K562 (cell line): ENCODE measurements around the gene TSC1. TPM values are rescaled to one million over a fixed set of nuclear protein-coding genes. Genes with fewer than 3 reads are reported as not detected.
"Not testable (repeated sequence)": the region's sequence is repeated elsewhere in the genome, so short reads cannot be mapped to it uniquely, and the experiment has no call there.

Source experiments
- ATAC-seq: fragments of 200-7000 bp; cut with Tn5 transposase; 3 replicates; pipeline ENCODE4 v1.9.1; 2020; ENCODE audit warnings: moderate library complexity
- BruUV-seq: library from RNA; stranded (reverse); fragments of 400-500 nt; replicated peaks from 2 replicates; lab custom pipeline; 2021; lab: Mats Ljungman, UMichigan
- CTCF ChIA-PET: fragments of 300-600 bp; formaldehyde crosslinking; extraction: SDS; loops from one replicate; lab custom pipeline; 2021; ENCODE audit warnings: low intra/inter-chr PET ratio; lab: Yijun Ruan, JAX
- POLR2A ChIA-PET: fragments of 300-600, 350-650 bp; sonication (Branson Sonifier 250); formaldehyde crosslinking; extraction: SDS; loops from one replicate; lab custom pipeline; 2021; ENCODE audit warnings: antibody characterized with exemption, inconsistent platforms; lab: Yijun Ruan, JAX
- DNase-seq, 4 experiments: peaks; one replicate each; pipeline versions ENCODE4 v3.0.0 to v3.0.0-alpha.2; 2011 to 2018; ENCODE audit warnings: low spot score in 3 of 4, mixed read lengths in 3 of 4; ENCODE audit errors: extremely low read depth in 1 of 4
- FAIRE-seq: peaks from 2 replicates; lab custom pipeline; 2011; peaks lifted over from hg19 to GRCh38; lab: Jason Lieb, UNC
- H2AFZ ChIP-seq: 2 replicates; pipeline ENCODE4 v1.6.0; 2011; ENCODE audit warnings: low read depth, low read length, control low read depth, inconsistent platforms
- H3K27ac ChIP-seq: fragments of 200-600 bp; 3 replicates; pipeline ENCODE4 v1.8.0; 2011; ENCODE audit warnings: low read depth, mild to moderate bottlenecking, control low read depth, inconsistent platforms, low read length, moderate library complexity, mixed read lengths; ENCODE audit errors: extremely low read depth
- H3K27me3 ChIP-seq, 2 experiments: fragments of 300-600 bp in 1 of 2; 2 replicates in 1 of 2; 3 replicates in 1 of 2; pipeline versions ENCODE4 v1.6.0 to v1.8.0; 2011; ENCODE audit warnings: inconsistent platforms in 2 of 2, low read length in 2 of 2, mild to moderate bottlenecking in 1 of 2, mixed read lengths in 1 of 2, moderate library complexity in 1 of 2; ENCODE audit not compliant: control insufficient read depth in 2 of 2, insufficient read depth in 2 of 2
- H3K36me3 ChIP-seq: fragments of 300-600 bp; 3 replicates; pipeline ENCODE4 v1.8.0; 2011; ENCODE audit warnings: mild to moderate bottlenecking, low read length, inconsistent platforms; ENCODE audit not compliant: control insufficient read depth, insufficient read depth
- H3K4me1 ChIP-seq, 2 experiments: fragments of 200-600 bp in 1 of 2; replicated peaks in 1 of 2; 2 replicates in 1 of 2; 3 replicates in 1 of 2; pipeline versions ENCODE4 v1.5.1 to v1.8.0; 2011; ENCODE audit warnings: inconsistent platforms in 2 of 2, low read length in 2 of 2, mild to moderate bottlenecking in 1 of 2, mixed read lengths in 1 of 2, moderate library complexity in 1 of 2; ENCODE audit not compliant: control insufficient read depth in 2 of 2, insufficient read depth in 2 of 2
- H3K4me2 ChIP-seq: 2 replicates; pipeline ENCODE4 v1.6.1; 2011; ENCODE audit warnings: low read length, control low read depth, inconsistent platforms, mixed read lengths; ENCODE audit not compliant: insufficient read depth
- H3K4me3 ChIP-seq: fragments of 200-600 bp; sonication (generic), shearing (Covaris generic); 2 replicates; pipeline ENCODE4 v1.5.1; 2016; ENCODE audit warnings: control low read depth, inconsistent platforms
- H3K79me2 ChIP-seq: fragments of 200-600 bp; 3 replicates; pipeline ENCODE4 v1.8.0; 2011; ENCODE audit warnings: low read length, inconsistent platforms; ENCODE audit not compliant: control insufficient read depth, insufficient read depth
- H3K9ac ChIP-seq, 2 experiments: 2 replicates each; pipeline versions ENCODE4 v1.6.0 to v1.6.1; 2011; ENCODE audit warnings: low read depth in 2 of 2, low read length in 2 of 2, control low read depth in 1 of 2, inconsistent platforms in 1 of 2, mild to moderate bottlenecking in 1 of 2, mixed read lengths in 1 of 2; ENCODE audit not compliant: insufficient read depth in 1 of 2
- H3K9me1 ChIP-seq: one replicate; pipeline ENCODE4 v1.6.0; 2011; ENCODE audit warnings: inconsistent platforms, mild to moderate bottlenecking, low read length, moderate library complexity; ENCODE audit not compliant: control insufficient read depth, insufficient read depth
- H3K9me3 ChIP-seq: replicated peaks from 2 replicates; pipeline ENCODE4 v1.5.1; 2011; ENCODE audit warnings: low read depth, low read length, inconsistent platforms; ENCODE audit not compliant: control insufficient read depth, insufficient read depth
- H4K20me1 ChIP-seq: replicated peaks from 2 replicates; pipeline ENCODE4 v1.6.1; 2011; ENCODE audit warnings: low read length, inconsistent platforms, mixed read lengths; ENCODE audit not compliant: control insufficient read depth, insufficient read depth
- BRD4 ChIP-seq: fragments of 200-600 bp; sonication (generic); IDR thresholded peaks from 2 replicates; pipeline ENCODE4 v1.6.1; 2017; ENCODE audit warnings: inconsistent platforms
- CAMTA2 ChIP-seq: fragments of 250-450 bp; sonication (Bioruptor Pico); conservative IDR thresholded peaks from 2 replicates; pipeline ENCODE4 v1.5.1; 2022
- CHD2 ChIP-seq: IDR thresholded peaks from 2 replicates; pipeline ENCODE4 v1.6.1; 2011; ENCODE audit warnings: low read depth, low read length
- ERF ChIP-seq: fragments of 450-650 bp; formaldehyde crosslinking; IDR thresholded peaks from 2 replicates; pipeline ENCODE4 v1.4.0; 2020; ENCODE audit warnings: mild to moderate bottlenecking, mixed read lengths
- PTBP1 ChIP-seq: fragments of 200-400 bp; formaldehyde crosslinking; IDR thresholded peaks from 2 replicates; pipeline ENCODE4 v1.6.1; 2017; ENCODE audit warnings: low read depth, low read length
- WHSC1 ChIP-seq: IDR thresholded peaks from one replicate; pipeline ENCODE4 v1.6.1; 2012; ENCODE audit warnings: low read length, control low read depth, inconsistent platforms
- ZBTB12 ChIP-seq: fragments of 250-450 bp; sonication (Bioruptor Pico); IDR thresholded peaks from 2 replicates; pipeline ENCODE4 v1.4.0; 2020
- ZNF707 ChIP-seq: fragments of 250-450 bp; sonication (Bioruptor Pico); conservative IDR thresholded peaks from 2 replicates; pipeline ENCODE4 v1.8.0; 2022; ENCODE audit warnings: inconsistent platforms, mild to moderate bottlenecking, moderate library complexity
- WGBS: fragments of 100-300 bp; shearing (Covaris generic); methylation state at CpG from one replicate; pipeline ENCODE4 v1.1.6; 2016; ENCODE audit warnings: low coverage, mixed read lengths; ENCODE audit not compliant: insufficient coverage; ENCODE audit errors: missing lambda C conversion rate; 5-methylcytosine and 5-hydroxymethylcytosine counted together
- in situ Hi-C: fragments of 300-500 bp; cut with MboI; formaldehyde crosslinking; loops from 4 replicates; pipeline ENCODE4 v1.15.0; 2018; ENCODE audit warnings: inconsistent platforms, mixed read lengths
- intact Hi-C: fragments of 100-400 bp; cut with micrococcal nuclease; formaldehyde crosslinking; loops from 2 replicates; pipeline ENCODE4 v1.14.2; 2022
- polyA plus RNA-seq, 8 experiments: library from polyadenylated mRNA; depleted of rRNA in 4 of 8; stranded (reverse) in 5 of 8; unstranded in 3 of 8; fragments of >200 nt; fragmentation: Nextera tagmentation in 2 of 8; fragmentation: Illumina TruSeq in 1 of 8; extraction: Ambion mirVana in 2 of 8; extraction: Trizol in 1 of 8; gene quantifications; 2 replicates each; pipeline versions ENCODE4 v1.2.1 to v1.2.3, GENCODE V29; 2011 to 2014; ENCODE audit warnings: inconsistent platforms in 1 of 8, missing spikeins in 1 of 8
- total RNA-seq, 7 experiments: library from RNA; depleted of rRNA in 6 of 7; stranded (reverse); fragments of >200 nt in 6 of 7; fragmentation: Illumina TruSeq in 2 of 7; extraction: Trizol in 2 of 7; gene quantifications; 2 replicates each; pipeline versions ENCODE4 v1.2.1 to v1.2.3, GENCODE V29; 2011 to 2021; ENCODE audit warnings: low replicate concordance in 1 of 7
- TF ChIP-seq, protein P1 (sequence below): IDR thresholded peaks from 2 replicates; pipeline ENCODE4 v1.6.1; 2011; ENCODE audit warnings: borderline replicate concordance, low read depth, mild to moderate bottlenecking, moderate library complexity, low read length; ENCODE audit not compliant: insufficient read depth, poor library complexity, severe bottlenecking

The TSC1 gene
- total and polyA plus RNA-seq, 9 of the 15 experiments (the other 6 are each of a cell fraction or from before 2014, with no cell fraction given), result 6.9 to 37.6 (median 18.6) TPM

DNA sequence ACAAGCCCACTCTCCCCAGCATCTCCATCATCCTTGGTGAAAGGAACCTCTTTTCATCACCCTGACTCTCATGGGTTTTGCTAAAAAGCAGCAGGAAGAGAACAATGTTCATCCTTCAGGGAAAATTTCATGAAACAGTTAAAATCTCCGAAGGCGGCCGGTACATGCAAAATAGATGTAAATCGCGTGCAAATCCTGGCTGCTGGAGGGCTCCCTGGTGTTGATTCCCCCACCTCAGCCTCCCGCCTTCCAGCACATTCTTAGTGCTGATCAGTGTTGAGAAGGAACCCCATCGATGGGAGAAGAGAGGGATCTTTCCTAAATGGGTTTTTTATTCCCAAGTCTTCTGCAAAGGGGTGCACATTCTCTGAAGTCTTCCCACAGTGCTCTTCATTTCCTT lies 25.4 kb upstream of the TSC1 start:
- H2AFZ ChIP-seq, result 0 out of 2 replicates have a peak overlapping the region, but pooled peaks have one; percentile 5
- intact Hi-C loops, result loop anchor here (10.0 kb wide), 3 partner anchors 65 to 555 kb away; partner anchors contain the start of gene CFAP77
- no peaks in the 10 kb centered on the region for H3K27me3 ChIP-seq
- H3K4me1 ChIP-seq, result peaks cover 0 to 12% of the 10 kb centered on the region in 2 experiments; a peak in 2 of 5 replicates
- H3K4me2 ChIP-seq, result no peak overlapping the region
- no peaks in the 10 kb centered on the region for H3K9me3 ChIP-seq
- H3K4me3 ChIP-seq, result no peak overlapping the region
- no peak overlapping the region for H3K9ac ChIP-seq
- WGBS, result 31% methylated on average over 7 of the region's 7 CpGs
- POLR2A ChIA-PET, result no interaction called here
- CTCF ChIA-PET, result no interaction called here
- in situ Hi-C loops, result loop anchor here (5.0 to 10.0 kb wide), 3 partner anchors 157 to 555 kb away; partner anchors contain the start of gene CFAP77
- no peaks in the 10 kb centered on the region for H3K36me3 ChIP-seq
- BruUV-seq, result no TSS peak
- H4K20me1 ChIP-seq, result no peaks in the 10 kb centered on the region
- ATAC-seq (no peak), FAIRE-seq (no peak), DNase-seq (no peak)
- no peaks in the 10 kb centered on the region for H3K9me1 ChIP-seq
- no peaks in the 10 kb centered on the region for H3K79me2 ChIP-seq
- H3K27ac ChIP-seq, result no peak overlapping the region
- TF ChIP-seq WHSC1 (no peak), BRD4 (no peak), ZNF707 (no peak), ERF (CRISPR knock-in tag) (no peak), CHD2 (no peak), CAMTA2 (CRISPR knock-in tag) (no peak), ZBTB12 (no peak), PTBP1 (no peak)
- TF ChIP-seq, protein P1, sequence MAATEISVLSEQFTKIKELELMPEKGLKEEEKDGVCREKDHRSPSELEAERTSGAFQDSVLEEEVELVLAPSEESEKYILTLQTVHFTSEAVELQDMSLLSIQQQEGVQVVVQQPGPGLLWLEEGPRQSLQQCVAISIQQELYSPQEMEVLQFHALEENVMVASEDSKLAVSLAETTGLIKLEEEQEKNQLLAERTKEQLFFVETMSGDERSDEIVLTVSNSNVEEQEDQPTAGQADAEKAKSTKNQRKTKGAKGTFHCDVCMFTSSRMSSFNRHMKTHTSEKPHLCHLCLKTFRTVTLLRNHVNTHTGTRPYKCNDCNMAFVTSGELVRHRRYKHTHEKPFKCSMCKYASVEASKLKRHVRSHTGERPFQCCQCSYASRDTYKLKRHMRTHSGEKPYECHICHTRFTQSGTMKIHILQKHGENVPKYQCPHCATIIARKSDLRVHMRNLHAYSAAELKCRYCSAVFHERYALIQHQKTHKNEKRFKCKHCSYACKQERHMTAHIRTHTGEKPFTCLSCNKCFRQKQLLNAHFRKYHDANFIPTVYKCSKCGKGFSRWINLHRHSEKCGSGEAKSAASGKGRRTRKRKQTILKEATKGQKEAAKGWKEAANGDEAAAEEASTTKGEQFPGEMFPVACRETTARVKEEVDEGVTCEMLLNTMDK, result no peak

- POLR2A ChIA-PET, result interaction anchor here (0.6 kb wide), 1 partner anchor 620 kb away, joined by 3 read pairs; no protein-coding TSS in a partner anchor
- in situ Hi-C loops (loop anchor here (5.0 to 10.0 kb wide), 3 partner anchors 156 to 553 kb away; partner anchors contain the start of gene CFAP77), intact Hi-C loops (loop anchor here (10.0 kb wide), 1 partner anchor 553 kb away; the partner anchor contains the start of gene CFAP77)
- H3K36me3 ChIP-seq, H3K27ac ChIP-seq, H2AFZ ChIP-seq, BruUV-seq, CTCF ChIA-PET, H3K4me2 ChIP-seq, H3K9me3 ChIP-seq, H4K20me1 ChIP-seq, H3K9me1 ChIP-seq, DNase-seq, H3K4me3 ChIP-seq, ATAC-seq, H3K27me3 ChIP-seq, H3K79me2 ChIP-seq, H3K4me1 ChIP-seq, H3K9ac ChIP-seq, FAIRE-seq: not testable (repeated sequence)
- 58% methylated on average over 3 of the region's 3 CpGs for WGBS
These were observed 23.5 kb upstream of the TSC1 start for GRCh38 chr9:132967908-132968307.
